ENCODE data around the gene APBA1. TPM values are rescaled to one million over a fixed set of nuclear protein-coding genes. Genes with fewer than 3 reads are reported as not detected.

APBA1 gene
- total and polyA plus RNA-seq, 2 of the 8 experiments (the other 6 are each of a cell fraction or from before 2014, with no cell fraction given) = 0.36 to 0.60 TPM

DNA sequence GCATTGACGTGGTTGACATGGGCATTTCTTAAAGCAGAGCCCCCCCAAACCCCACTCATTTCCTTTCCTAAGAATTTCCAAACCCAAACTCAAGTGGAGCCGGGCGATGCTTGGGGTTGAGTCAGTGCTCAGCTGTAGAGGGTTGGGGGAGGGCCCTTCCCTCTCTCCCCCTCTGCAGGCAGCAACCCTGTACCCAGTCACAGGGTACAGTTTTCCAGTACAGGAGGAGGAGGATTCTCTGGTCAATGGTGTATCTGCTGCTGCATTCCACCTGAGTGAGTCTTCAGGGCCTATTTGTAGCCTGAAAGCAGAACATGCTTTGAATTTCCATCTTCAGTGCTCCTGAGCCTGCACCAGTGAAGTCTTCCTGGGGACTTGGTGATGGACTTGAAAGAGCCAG, 291.4 kb downstream of the APBA1 start:
- Histone ChIP-seq H4K5ac (ENCODE audit: insufficient read length, low read depth, low read length) (no peak overlapping the region), H2BK5ac (ENCODE audit: low read depth, low read length) (no peak overlapping the region), H3K4me2 (ENCODE audit: insufficient read depth in 1 of 2, low read depth in 2 of 2, low read length in 2 of 2) (no peak overlapping the region), H3K9ac (replicated peaks in 1 of 4; ENCODE audit: extremely low read depth in 1 of 4, low read depth in 3 of 4, low read length in 3 of 4) (no peak overlapping the region), H3K4me3 (ENCODE audit: extremely low read depth in 1 of 4, insufficient read depth in 2 of 4, low read depth in 3 of 4, low read length in 4 of 4) (no peak overlapping the region), H3K79me1 (ENCODE audit: low read depth, low read length) (no peaks in the 10 kb centered on the region), H3K56ac (replicated peaks; ENCODE audit: insufficient read length, low read depth, low read length) (no peak overlapping the region), H3K4me1 (replicated peaks in 1 of 4; ENCODE audit: control insufficient read depth in 3 of 4, insufficient read depth in 4 of 4, low read length in 3 of 4) (peaks cover 0 to 4% (median 2%) of the 10 kb centered on the region in 4 experiments; a peak in 2 of 7 replicates), H4K8ac (ENCODE audit: extremely low read depth, insufficient read depth, low read length) (no peak overlapping the region), H2AFZ (ENCODE audit: low read length) (no peak overlapping the region), H3K4ac (replicated peaks; ENCODE audit: insufficient read length, low read depth, low read length) (no peak overlapping the region), H3K27ac (ENCODE audit: low read depth, low read length) (no peak overlapping the region), H2BK120ac (replicated peaks; ENCODE audit: low read depth, low read length) (no peak overlapping the region), H2BK20ac (ENCODE audit: low read length) (no peak overlapping the region), H4K91ac (replicated peaks; ENCODE audit: insufficient read length, low read length) (no peak overlapping the region), H3K14ac (ENCODE audit: insufficient read length) (no peak overlapping the region), H3K23ac (ENCODE audit: insufficient read length) (no peak overlapping the region), H3K9me3 (ENCODE audit: insufficient read depth in 2 of 2, low read depth in 1 of 2, low read length in 1 of 2) (no peaks in the 10 kb centered on the region), H3K36me3 (ENCODE audit: control insufficient read depth in 2 of 4, insufficient read depth in 4 of 4, low read length in 3 of 4) (peaks cover 0 to 3% (median 0%) of the 10 kb centered on the region in 4 experiments; a peak in 1 of 8 replicates), H3K79me2 (ENCODE audit: control insufficient read depth in 1 of 2, insufficient read depth in 2 of 2, low read length in 2 of 2) (no peaks in the 10 kb centered on the region), H3K23me2 (ENCODE audit: low read depth, low read length) (no peaks in the 10 kb centered on the region), H2BK12ac (ENCODE audit: low read depth, low read length) (no peak overlapping the region), H3K18ac (ENCODE audit: extremely low read depth, low read length) (no peak overlapping the region), H2BK15ac (ENCODE audit: low read length) (no peak overlapping the region), H3K27me3 (replicated peaks in 1 of 4; ENCODE audit: control insufficient read depth in 3 of 4, extremely low read depth in 1 of 4, insufficient read depth in 3 of 4, low read length in 3 of 4) (no peaks in the 10 kb centered on the region), H2AK5ac (ENCODE audit: low read depth, low read length) (no peak overlapping the region), H4K20me1 (replicated peaks in 1 of 2; ENCODE audit: control insufficient read depth in 1 of 2, insufficient read depth in 2 of 2, low read length in 2 of 2) (no peaks in the 10 kb centered on the region)
- ChIA-PET CTCF (ENCODE audit: partially characterized antibody) (no interaction called here), POLR2A (ENCODE audit: partially characterized antibody) (no interaction called here)
- no peak for FAIRE-seq
- DNase-seq (ENCODE audit: low read depth in 1 of 2, low spot score in 2 of 2) = no peak
- 77% methylated on average over 2 of the region's 3 CpGs; no CpG with 5 or more reads in 1 of the 2 experiments for WGBS, 2 experiments (ENCODE audit: extremely low coverage in 1 of 2, insufficient coverage in 1 of 2, insufficient read length in 1 of 2, insufficient replicate concordance in 2 of 2, low coverage in 1 of 2, low lambda C conversion rate in 2 of 2, missing lambda C conversion rate in 1 of 2)
- TF ChIP-seq MAX (IDR thresholded peaks at IDR 0.05) = no peak
- no peak for TF ChIP-seq NRF1 (IDR thresholded peaks at IDR 0.05; ENCODE audit: low read depth, low read length)
- TF ChIP-seq BACH1 (IDR thresholded peaks at IDR 0.05; ENCODE audit: low read length) = no peak
- TF ChIP-seq KDM5A (IDR thresholded peaks at IDR 0.05; ENCODE audit: low read length) = no peak
- TF ChIP-seq POLR2AphosphoS5 (IDR thresholded peaks at IDR 0.05; ENCODE audit: low read depth, low read length) = no peak
- TF ChIP-seq SP1 (IDR thresholded peaks at IDR 0.05; ENCODE audit: low read depth, low read length) = no peak
- no peak for TF ChIP-seq CREB1 (IDR thresholded peaks at IDR 0.05)
- no peak for TF ChIP-seq EZH2 (IDR thresholded peaks at IDR 0.05; ENCODE audit: low read depth, low read length, severe bottlenecking)
- no peak for TF ChIP-seq HDAC2 (IDR thresholded peaks at IDR 0.05; ENCODE audit: borderline replicate concordance in 1 of 2, low read depth in 2 of 2, low read length in 2 of 2)
- no peak for TF ChIP-seq TAF7 (optimal IDR thresholded peaks at IDR 0.05; ENCODE audit: borderline replicate concordance, low read depth, low read length)
- TF ChIP-seq SP4 (IDR thresholded peaks at IDR 0.05; ENCODE audit: low read length) = no peak
- no peak for TF ChIP-seq KDM1A (IDR thresholded peaks at IDR 0.05; ENCODE audit: borderline replicate concordance, low read length)
- no peak for TF ChIP-seq RNF2 (IDR thresholded peaks at IDR 0.05; ENCODE audit: borderline replicate concordance, low read depth, low read length, missing control alignments, poor library complexity, severe bottlenecking)
- no peak for TF ChIP-seq E2F6 (IDR thresholded peaks at IDR 0.05)

All from H1 (cell line).